Testis (tissue), 2 donors: ENCODE results near the gene RARA.

Source experiments
- CTCF ChIP-seq, 3 experiments: fragments of 450-650 bp in 2 of 3; fragments of 200-600 bp in 1 of 3; sonication (generic) in 1 of 3; IDR thresholded peaks; one replicate each; pipeline ENCODE4 v1.5.1; 2016 to 2019; ENCODE audit warnings: antibody characterized with exemption in 3 of 3, mild to moderate bottlenecking in 2 of 3, moderate library complexity in 1 of 3
- POLR2A ChIP-seq: fragments of 450-650 bp; IDR thresholded peaks from one replicate; pipeline ENCODE4 v1.6.1; 2017; ENCODE audit warnings: antibody characterized with exemption, mild to moderate bottlenecking, moderate library complexity

- TF ChIP-seq CTCF (IDR thresholded peaks at IDR 0.05) (no peak), POLR2A (no peak)
Observed at GRCh38 chr17:40350689-40351358, 41.8 kb downstream of the RARA start.
